Measurements from ENCODE around the gene MYOM3. TPM values are rescaled to one million over a fixed set of nuclear protein-coding genes. Genes with fewer than 3 reads are reported as not detected.

Gene MYOM3
- 5.5 to 7.5 TPM (median 6.2 TPM) in 5 replicates for total RNA-seq (2022; extraction: Qiagen RNA extraction; ENCODE audit: low read depth)

GRCh38 chr1:24111996-24112779 lies at the start of gene MYOM3:
MYOM3 (minus strand) TSS chr1:24112135; CDS start chr1:24108636, 3,499 bp downstream.

DNA sequence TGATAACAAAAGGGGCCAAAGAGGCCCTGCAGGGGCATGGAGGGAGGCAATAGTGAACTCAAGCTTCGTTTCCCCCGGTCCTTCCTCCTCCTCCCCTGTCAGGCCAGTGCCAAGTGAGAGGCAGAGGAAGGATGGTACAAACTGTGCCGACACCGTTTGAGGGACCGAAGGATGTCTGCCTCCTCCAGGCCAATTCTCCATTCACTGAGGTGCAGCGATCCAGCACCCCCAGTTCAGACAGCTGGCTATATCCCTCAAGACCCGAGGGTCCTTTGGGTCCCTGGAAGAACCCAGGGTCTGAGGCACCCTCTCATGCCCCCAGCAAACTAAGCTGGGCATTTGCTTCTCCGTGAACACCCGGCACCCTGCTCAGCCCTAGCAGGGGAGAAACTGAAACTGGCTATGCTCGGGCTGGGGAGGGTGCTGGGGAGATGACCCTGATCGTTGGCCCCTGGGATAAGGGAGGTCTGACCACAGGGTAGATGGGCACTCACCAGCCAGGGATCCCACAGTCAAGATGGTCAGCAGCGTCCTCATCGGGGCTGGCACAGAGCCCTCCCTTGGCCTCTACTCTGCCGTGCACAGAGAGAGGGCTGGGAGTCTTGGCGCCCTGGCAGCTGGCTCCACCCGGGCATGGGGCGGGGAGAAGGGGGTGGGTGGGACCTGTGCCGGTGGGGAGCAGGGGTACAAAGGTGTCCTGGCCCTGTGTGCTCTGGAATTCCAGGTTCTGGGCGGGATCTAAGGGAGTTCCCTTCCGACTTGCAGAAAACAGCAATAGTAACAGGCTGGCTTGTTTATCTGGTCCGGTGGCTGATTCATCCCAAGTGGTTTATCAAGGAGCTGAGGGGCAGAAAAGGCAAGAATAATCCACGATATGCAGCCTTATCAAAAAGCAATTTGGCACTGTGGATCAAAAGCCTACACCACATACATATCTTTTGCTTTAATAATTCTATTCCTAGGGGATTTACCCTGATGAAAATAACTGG lies 30.9 kb upstream of the MYOM3 start, which contains the start of gene IL22RA1:
IL22RA1 (minus strand) TSS at position 595 of the 989 bp plus-strand sequence; CDS start at position 537, 58 bp downstream.

Other genes starting within 250 kb of the MYOM3 start
- 8.5 to 10.5 TPM (median 9.6 TPM) in 5 replicates for gene FUCA1, start 243.8 kb downstream of the MYOM3 start, total RNA-seq (2022; extraction: Qiagen RNA extraction; ENCODE audit: low read depth)
- gene CNR2, start 198.8 kb downstream of the MYOM3 start, total RNA-seq (2022; extraction: Qiagen RNA extraction; ENCODE audit: low read depth) = not detected in 5 replicates
- gene PNRC2, start 152.3 kb downstream of the MYOM3 start, total RNA-seq (2022; extraction: Qiagen RNA extraction; ENCODE audit: low read depth) = 26.3 to 37.8 TPM (median 29.2 TPM) in 5 replicates
- gene SRSF10, start 131.8 kb downstream of the MYOM3 start, total RNA-seq (2022; extraction: Qiagen RNA extraction; ENCODE audit: low read depth) = 79.8 to 90.0 TPM (median 81.8 TPM) in 5 replicates
- gene IL22RA1, start 31.0 kb upstream of the MYOM3 start, total RNA-seq (2022; extraction: Qiagen RNA extraction; ENCODE audit: low read depth) = 3.5 to 4.9 TPM (median 4.1 TPM) in 5 replicates
- 0.73 to 1.6 TPM (median 1.1 TPM) in 5 replicates for gene IFNLR1, start 75.2 kb upstream of the MYOM3 start, total RNA-seq (2022; extraction: Qiagen RNA extraction; ENCODE audit: low read depth)
- 0.50 to 0.66 TPM (median 0.54 TPM) in 5 replicates for gene GRHL3, start 207.2 kb upstream of the MYOM3 start, total RNA-seq (2022; extraction: Qiagen RNA extraction; ENCODE audit: low read depth)